GM21737 (cell line): ENCODE measurements around the gene ITGAX.

Experiments
- ATAC-seq: cut with Tn5 transposase; IDR thresholded peaks from one replicate; pipeline ENCODE4 v1.9.1; 2021; ENCODE audit warnings: mild to moderate bottlenecking, moderate library complexity; ENCODE audit not compliant: unreplicated experiment

The ITGAX gene

GRCh38 chr16:31430380-31431052 is 75.5 kb downstream of the ITGAX start:
- no peak for ATAC-seq
